ENCODE measurements around the gene ITK. TPM values are rescaled to one million over a fixed set of nuclear protein-coding genes. Genes with fewer than 3 reads are reported as not detected.

Gene ITK
- total RNA-seq, 1 donor from 2014 or later: 0.13 TPM

DNA sequence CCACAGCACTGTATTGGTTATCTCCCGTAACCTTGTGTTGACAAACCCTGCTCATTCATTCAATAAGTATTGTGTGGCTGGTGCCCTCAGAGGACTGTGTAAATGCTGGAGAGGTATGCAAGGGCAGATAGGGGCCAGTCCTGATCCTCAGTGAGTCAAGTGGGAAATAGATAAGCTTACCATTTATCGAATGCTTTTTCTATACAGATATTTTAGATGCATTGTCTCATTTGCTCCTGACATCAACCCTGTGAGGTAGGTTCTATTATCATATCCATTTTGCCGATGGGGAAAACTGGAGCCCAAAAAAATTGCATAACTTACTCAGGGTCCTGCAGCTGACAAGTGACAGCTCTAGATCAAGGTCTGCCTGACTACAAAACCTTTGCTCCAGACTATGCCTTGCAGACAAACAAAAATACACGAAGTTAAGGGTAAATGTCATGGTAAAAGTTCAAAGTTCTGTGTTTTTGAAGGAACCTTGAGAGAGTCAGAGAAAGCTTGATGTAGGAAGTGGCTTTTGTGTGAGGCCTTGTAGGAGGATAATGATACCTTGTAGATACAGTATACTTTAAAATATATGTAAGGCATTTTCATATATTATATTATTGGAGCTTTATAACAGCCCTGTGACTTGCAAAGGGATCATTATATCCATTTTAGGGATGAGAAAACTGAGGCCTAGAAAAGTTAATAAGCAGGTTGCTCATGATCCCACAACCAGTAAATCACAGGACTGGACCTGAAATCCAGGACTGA lies 107.9 kb downstream of the ITK start:
- peak; percentile 28 for ATAC-seq (ENCODE audit: poor library complexity)
- intact Hi-C loops (cut with DNase I): no loop called here

GRCh38 chr5:157289164-157289819 lies 108.7 kb downstream of the ITK start:
- ATAC-seq (ENCODE audit: poor library complexity) (no peak), DNase-seq (no peak)
- intact Hi-C loops (cut with DNase I): no loop called here

More for the DNA sequence above, 107.9 kb downstream of the ITK start:
- DNase-seq: no peak

- DNase-seq (no peak), ATAC-seq (ENCODE audit: poor library complexity) (no peak)
- intact Hi-C loops (cut with DNase I): no loop called here
These were observed 109.7 kb downstream of the ITK start for GRCh38 chr5:157290156-157290980.

GRCh38 chr5:157290981-157291711 lies 110.5 kb downstream of the ITK start:
- no peak for DNase-seq
- ATAC-seq (ENCODE audit: poor library complexity): no peak
- intact Hi-C loops (cut with DNase I): no loop called here

DNA sequence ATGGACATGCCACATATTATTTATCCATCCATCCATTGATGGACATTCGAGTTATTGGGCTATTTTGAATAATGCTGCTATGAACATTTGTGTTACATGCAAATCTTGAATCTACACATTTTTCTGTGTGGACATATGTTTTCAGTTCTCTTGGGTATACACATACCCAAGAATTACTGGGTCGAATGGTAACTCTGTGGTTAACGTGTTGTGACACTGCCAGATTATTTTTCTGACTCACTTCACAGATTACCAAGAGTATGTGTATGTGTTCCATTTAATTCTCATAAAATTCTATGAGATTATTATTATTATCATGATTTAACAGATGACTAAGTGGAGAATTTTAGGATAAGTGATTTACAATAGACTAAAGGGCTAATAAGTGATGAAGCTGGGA lies 112.0 kb downstream of the ITK start:
- no peak for DNase-seq
- intact Hi-C loops (cut with DNase I): no loop called here
- ATAC-seq (ENCODE audit: poor library complexity): no peak

DNA sequence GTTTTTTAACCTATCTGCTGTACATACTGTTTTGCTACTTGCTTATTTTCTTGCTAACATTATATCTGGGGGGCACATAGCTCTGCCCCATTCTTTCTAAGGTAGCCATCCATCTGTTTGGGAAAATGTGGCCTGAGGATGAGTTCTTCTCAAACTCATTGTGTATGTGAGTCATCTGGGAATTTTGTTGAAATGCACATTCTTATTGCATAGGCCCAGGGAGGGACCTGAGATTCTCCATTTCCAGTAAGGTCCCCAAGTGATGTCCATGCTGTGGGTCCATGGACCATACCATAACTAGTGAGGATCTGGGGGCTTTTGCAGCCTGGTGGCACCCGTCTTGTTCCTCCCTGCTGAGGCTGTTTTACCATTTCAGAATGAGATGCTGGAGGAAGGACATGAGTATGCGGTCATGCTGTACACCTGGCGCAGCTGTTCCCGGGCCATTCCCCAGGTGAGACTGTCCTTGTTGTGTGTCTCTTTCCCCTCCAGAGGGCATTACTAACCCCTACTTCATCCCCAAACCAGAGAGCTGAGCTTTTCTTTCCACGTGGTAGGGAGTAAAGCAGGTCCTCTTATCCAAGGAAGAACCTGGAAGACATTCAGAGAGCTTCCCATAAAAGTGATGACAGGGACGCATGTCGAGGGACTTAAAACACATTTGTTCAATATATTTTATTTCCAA lies 113.9 kb downstream of the ITK start:
- DNase-seq (no peak), ATAC-seq (ENCODE audit: poor library complexity) (no peak)
- intact Hi-C loops (cut with DNase I): no loop called here

DNA sequence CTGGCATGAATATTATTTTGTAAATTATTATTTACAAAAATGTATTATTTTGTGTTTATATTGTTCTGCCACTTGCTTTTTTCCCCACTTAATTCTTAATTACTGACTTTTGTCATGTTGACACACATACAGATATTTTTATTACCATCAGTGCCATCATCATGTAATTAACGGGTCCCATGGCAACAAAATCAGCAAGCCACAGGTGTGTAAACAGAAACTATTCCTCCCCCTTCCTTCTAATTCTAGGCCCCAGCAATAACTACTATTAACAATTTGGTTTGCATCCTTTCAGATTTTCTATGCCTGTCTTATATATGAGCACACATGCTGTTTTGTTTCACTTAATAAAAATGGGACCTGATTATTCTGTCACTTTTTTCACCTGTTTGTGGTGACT lies 114.6 kb downstream of the ITK start:
- intact Hi-C loops (cut with DNase I): no loop called here
- ATAC-seq (ENCODE audit: poor library complexity): no peak
- no peak for DNase-seq

GRCh38 chr5:157300564-157300963 lies 119.9 kb downstream of the ITK start:
- ATAC-seq (ENCODE audit: poor library complexity) (no peak), DNase-seq (no peak)
- intact Hi-C loops (cut with DNase I): loop anchor here (10.0 kb wide), 1 partner anchor 146 kb away; no protein-coding TSS in a partner anchor

GRCh38 chr5:157301066-157301465 lies 120.4 kb downstream of the ITK start:
- ATAC-seq (ENCODE audit: poor library complexity) (no peak), DNase-seq (no peak)
- intact Hi-C loops (cut with DNase I): loop anchor here (10.0 kb wide), 1 partner anchor 146 kb away; no protein-coding TSS in a partner anchor

GRCh38 chr5:157303023-157303422 lies 122.4 kb downstream of the ITK start:
- DNase-seq: no peak
- intact Hi-C loops (cut with DNase I): loop anchor here (10.0 kb wide), 1 partner anchor 148 kb away; no protein-coding TSS in a partner anchor
- no peak for ATAC-seq (ENCODE audit: poor library complexity)

- intact Hi-C loops (cut with DNase I): loop anchor here (10.0 kb wide), 1 partner anchor 149 kb away; no protein-coding TSS in a partner anchor
- ATAC-seq (ENCODE audit: poor library complexity) (peak; percentile 84), DNase-seq (peak; percentile 82)
These were observed 123.2 kb downstream of the ITK start for GRCh38 chr5:157303667-157304327.

Other genes with a start within 250 kb of the ITK start
- not detected for gene TIMD4, start 217.6 kb upstream of the ITK start, total RNA-seq
- gene HAVCR1, start 121.7 kb upstream of the ITK start, total RNA-seq: not detected
- gene HAVCR2, start 71.8 kb upstream of the ITK start, total RNA-seq: 2.6 TPM
- gene MED7, start 38.0 kb upstream of the ITK start, total RNA-seq: 9.5 TPM
- gene GARIN3, start 14.6 kb upstream of the ITK start, total RNA-seq: not detected
- gene CYFIP2, start 85.3 kb downstream of the ITK start, total RNA-seq: 27.6 TPM